Mucosa of descending colon (tissue), 3 donors: ENCODE results near the gene LILRB3. TPM values are rescaled to one million over a fixed set of nuclear protein-coding genes. Genes with fewer than 3 reads are reported as not detected.

Experiments used
- ATAC-seq: fragments of 200-7000 bp; cut with Tn5 transposase; one replicate; pipeline ENCODE4 v1.9.1; 2020; ENCODE audit warnings: mild to moderate bottlenecking, moderate library complexity
- DNase-seq, 3 donors: peaks; one replicate each; pipeline ENCODE4 v3.0.0-alpha.2; 2020
- H3K36me3 ChIP-seq: fragments of 200-600 bp; one replicate; pipeline ENCODE4 v1.8.0; 2021; ENCODE audit warnings: low read depth, mild to moderate bottlenecking
- H3K4me1 ChIP-seq: fragments of 200-600 bp; one replicate; pipeline ENCODE4 v1.8.0; 2021; ENCODE audit warnings: low read depth, mild to moderate bottlenecking
- H3K4me3 ChIP-seq: fragments of 200-600 bp; one replicate; pipeline ENCODE4 v1.8.0; 2021; ENCODE audit warnings: mild to moderate bottlenecking
- H3K9me3 ChIP-seq: fragments of 200-600 bp; one replicate; pipeline ENCODE4 v1.8.0; 2021; ENCODE audit warnings: mild to moderate bottlenecking
- intact Hi-C, 2 donors: fragments of 100-400 bp; cut with DNase I in 1 of 2; cut with micrococcal nuclease in 1 of 2; formaldehyde crosslinking; loops; one replicate each; pipeline versions ENCODE4 v1.11.0 to v1.11.1; 2022; cut with DNase I, micrococcal nuclease
- total RNA-seq, 3 donors: library from RNA; stranded (reverse); fragmentation: NEBNext Ultra II Directional in 2 of 3; extraction: Animal tissue kit (Norgen Biotek cat#: 25700) in 2 of 3; gene quantifications; one replicate each; pipeline versions ENCODE4 v1.2.1 to v1.2.4, GENCODE V29; 2021 to 2023
- TF ChIP-seq, protein P1 (sequence below): fragments of 200-600 bp; IDR thresholded peaks from one replicate; pipeline ENCODE4 v1.8.0; 2022; ENCODE audit warnings: antibody characterized with exemption, mild to moderate bottlenecking
- donor health status: DM: no; HTN: no; CAD: no; lungs with moderate emphysema.
- donor health status: DM: no; HTN: no; CAD: no.
- donor health status: DM: no; HTN: yes; CAD: no.

LILRB3 gene
- total RNA-seq, 3 donors from 2014 or later, result 0.67 to 7.7 (median 4.3) TPM

DNA sequence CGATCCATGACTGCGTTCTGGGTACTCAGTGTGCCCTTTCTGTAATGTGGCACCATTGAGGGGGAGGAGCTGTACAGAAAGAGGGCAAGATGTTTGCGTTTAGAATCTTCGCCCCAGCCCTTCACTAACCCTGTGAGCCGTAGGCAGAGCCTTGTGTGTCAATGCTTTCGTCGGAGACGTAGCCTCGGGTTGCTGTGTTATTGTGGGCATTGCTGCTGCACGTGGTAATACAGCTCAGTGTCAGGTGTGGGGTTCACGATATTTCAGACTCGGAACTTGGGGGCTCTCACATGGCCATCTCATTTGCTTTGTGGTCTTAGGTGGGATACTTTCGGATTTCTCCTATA lies 16.0 kb downstream of the LILRB3 start:
- H3K4me1 ChIP-seq, result peaks cover 86% of the 10 kb centered on the region

DNA sequence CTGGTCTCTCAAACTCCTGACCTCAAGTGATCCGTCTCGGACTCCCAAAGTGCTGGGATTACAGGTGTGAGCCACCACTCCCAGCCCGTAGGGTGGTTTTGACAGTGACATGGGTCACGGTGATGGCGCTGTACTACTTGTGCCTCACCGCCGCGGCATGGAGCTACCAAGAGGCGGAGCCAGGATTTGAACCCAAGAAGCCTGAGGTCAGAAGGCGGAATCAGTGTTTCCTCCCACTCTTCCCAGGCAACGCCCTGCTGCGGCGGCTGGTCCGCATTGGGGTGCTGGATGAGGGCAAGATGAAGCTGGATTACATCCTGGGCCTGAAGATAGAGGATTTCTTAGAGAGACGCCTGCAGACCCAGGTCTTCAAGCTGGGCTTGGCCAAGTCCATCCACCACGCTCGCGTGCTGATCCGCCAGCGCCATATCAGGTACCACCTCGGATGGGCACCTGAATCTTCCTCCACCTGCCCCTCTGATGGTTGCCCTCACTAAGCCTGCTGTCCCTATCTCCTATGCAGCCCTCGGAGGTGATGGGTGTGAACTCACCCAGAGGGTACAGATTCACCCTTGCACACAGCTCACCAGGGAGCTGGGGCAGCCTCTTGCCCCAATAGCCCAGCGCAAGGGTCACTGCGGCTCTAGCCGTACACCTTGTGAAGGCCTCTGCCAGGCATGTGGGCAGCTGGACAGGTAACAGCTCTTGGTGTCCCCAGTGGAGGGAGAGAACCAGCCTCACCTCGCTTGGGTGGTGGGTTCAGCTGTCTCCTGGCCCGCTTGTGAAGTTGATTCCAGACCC lies 16.6 kb downstream of the LILRB3 start:
- Histone ChIP-seq H3K4me3 (no peak overlapping the region), H3K36me3 (peaks cover 7% of the 10 kb centered on the region), H3K4me1 (peaks cover 87% of the 10 kb centered on the region), H3K9me3 (no peaks in the 10 kb centered on the region)
- TF ChIP-seq, protein P1, sequence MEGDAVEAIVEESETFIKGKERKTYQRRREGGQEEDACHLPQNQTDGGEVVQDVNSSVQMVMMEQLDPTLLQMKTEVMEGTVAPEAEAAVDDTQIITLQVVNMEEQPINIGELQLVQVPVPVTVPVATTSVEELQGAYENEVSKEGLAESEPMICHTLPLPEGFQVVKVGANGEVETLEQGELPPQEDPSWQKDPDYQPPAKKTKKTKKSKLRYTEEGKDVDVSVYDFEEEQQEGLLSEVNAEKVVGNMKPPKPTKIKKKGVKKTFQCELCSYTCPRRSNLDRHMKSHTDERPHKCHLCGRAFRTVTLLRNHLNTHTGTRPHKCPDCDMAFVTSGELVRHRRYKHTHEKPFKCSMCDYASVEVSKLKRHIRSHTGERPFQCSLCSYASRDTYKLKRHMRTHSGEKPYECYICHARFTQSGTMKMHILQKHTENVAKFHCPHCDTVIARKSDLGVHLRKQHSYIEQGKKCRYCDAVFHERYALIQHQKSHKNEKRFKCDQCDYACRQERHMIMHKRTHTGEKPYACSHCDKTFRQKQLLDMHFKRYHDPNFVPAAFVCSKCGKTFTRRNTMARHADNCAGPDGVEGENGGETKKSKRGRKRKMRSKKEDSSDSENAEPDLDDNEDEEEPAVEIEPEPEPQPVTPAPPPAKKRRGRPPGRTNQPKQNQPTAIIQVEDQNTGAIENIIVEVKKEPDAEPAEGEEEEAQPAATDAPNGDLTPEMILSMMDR, result no peak
- intact Hi-C loops, result no loop called here
- peak in 1 of 3 donors; percentile 27 for DNase-seq
- ATAC-seq, result no peak

More for the DNA sequence above, 16.0 kb downstream of the LILRB3 start:
- ATAC-seq (no peak), DNase-seq (no peak)
- Histone ChIP-seq H3K36me3 (peaks cover 7% of the 10 kb centered on the region), H3K4me3 (no peak overlapping the region), H3K9me3 (no peaks in the 10 kb centered on the region)
- intact Hi-C loops, result no loop called here
- TF ChIP-seq, protein P1, result no peak

DNA sequence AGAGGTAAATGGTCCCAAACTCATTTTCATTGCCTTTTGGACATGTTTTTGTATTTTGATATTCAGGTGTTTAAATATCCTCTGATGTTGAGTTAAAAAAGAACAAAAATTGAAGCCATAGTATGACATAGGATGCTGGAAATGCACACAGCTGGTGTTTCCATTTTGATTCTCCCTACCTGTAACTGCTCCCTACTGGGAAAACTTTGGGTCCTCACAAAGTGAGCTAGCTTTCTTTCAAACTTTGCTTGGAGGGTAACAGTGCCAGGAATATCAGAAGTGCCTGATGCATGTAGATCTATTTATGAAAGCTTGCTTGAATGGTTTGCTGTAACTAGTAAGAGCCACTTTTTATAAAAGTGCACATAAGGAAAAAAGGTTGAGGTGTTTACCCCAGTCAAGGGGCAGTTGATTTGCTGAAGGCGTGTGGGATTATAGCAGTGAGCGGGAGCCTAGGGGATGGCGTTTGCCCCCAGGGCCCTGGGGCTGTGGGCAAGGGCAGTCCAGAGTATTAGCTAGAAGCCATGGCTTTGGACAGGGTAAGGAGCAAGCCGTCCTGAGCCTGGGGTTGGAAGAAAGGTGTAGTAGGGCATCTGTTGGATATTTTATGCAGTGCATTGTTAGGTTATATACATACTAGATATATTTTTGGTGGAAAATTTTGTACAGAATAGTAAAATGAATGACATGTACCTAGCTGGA lies 17.9 kb downstream of the LILRB3 start:
- intact Hi-C loops, result no loop called here
- TF ChIP-seq, protein P1, result no peak

DNA sequence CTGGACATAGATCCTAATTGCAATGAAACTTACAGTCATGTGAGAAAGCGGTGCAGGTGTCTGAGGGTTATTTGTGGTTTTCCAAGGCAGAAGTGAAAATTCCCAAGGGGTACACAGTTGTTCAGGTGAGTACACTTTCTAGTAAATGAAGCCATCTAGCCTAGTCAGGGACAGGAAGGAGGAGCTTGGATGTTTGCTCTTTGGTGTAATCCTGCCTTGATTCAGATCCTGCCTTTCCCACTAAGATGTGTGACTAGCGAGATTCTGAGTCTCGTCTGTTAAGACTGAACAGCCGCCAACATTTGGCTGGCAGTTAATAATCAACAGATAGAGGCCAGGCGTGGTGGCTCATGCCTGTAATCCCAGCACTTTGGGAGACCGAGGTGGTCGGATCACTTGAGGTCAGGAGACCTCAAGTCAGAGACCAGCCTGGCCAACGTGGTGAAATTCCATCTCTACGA lies 19.6 kb downstream of the LILRB3 start:
- TF ChIP-seq, protein P1, result no peak
- Histone ChIP-seq H3K9me3 (no peaks in the 10 kb centered on the region), H3K36me3 (peaks cover 7% of the 10 kb centered on the region), H3K4me1 (peaks cover 57% of the 10 kb centered on the region), H3K4me3 (no peak overlapping the region)
- intact Hi-C loops, result no loop called here
- peak; percentile 1 for ATAC-seq
- peak in 2 of 3 donors; percentile 20 to 44 for DNase-seq

More for the DNA sequence above, 17.9 kb downstream of the LILRB3 start:
- ATAC-seq (no peak), DNase-seq (peak in 1 of 3 donors; percentile 6)
- H3K36me3 ChIP-seq, result peaks cover 7% of the 10 kb centered on the region
- peaks cover 74% of the 10 kb centered on the region for H3K4me1 ChIP-seq
- H3K9me3 ChIP-seq, result no peaks in the 10 kb centered on the region
- no peak overlapping the region for H3K4me3 ChIP-seq

DNA sequence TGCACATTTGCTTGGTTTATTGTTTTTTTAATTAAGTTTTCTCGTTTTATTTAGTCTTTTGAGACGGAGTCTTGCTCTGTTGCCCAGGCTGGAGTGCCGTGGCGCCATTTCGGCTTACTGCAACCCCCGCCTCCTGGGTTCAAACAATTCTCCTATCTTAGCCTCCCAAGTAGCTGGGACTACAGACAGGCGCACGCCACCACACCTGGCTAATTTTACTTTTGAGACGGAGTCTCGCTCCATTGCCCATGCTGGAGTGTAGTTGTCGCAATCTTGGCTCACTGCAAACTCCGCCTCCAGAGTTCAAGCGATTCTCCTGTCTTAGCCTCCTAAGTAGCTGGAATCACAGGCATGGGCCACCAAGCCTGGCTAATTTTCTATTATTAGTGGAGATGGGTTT lies 20.8 kb downstream of the LILRB3 start:
- H3K36me3 ChIP-seq, result peaks cover 6% of the 10 kb centered on the region
- TF ChIP-seq, protein P1, result no peak
- ATAC-seq, result no peak
- DNase-seq, result peak in 1 of 3 donors; percentile 31
- H3K4me1 ChIP-seq, result peaks cover 50% of the 10 kb centered on the region
- intact Hi-C loops, result no loop called here
- H3K4me3 ChIP-seq, result no peak overlapping the region
- H3K9me3 ChIP-seq, result no peaks in the 10 kb centered on the region
